MM.1S (cell line): Measurements from ENCODE around the gene PTPRD.

Experiments used
- DNase-seq: peaks from one replicate; pipeline ENCODE4 v3.0.0-alpha.2; 2015
- H2AFZ ChIP-seq: fragments of 300-600 bp; sonication (generic); 2 replicates; pipeline ENCODE4 v1.6.0; 2016; ENCODE audit warnings: antibody characterized with exemption, low read length
- H3F3A ChIP-seq: fragments of 300-600 bp; sonication (generic); 2 replicates; pipeline ENCODE4 v1.6.1; 2016; ENCODE audit warnings: mild to moderate bottlenecking, antibody characterized with exemption, low read length, moderate library complexity, mixed read lengths; ENCODE audit not compliant: insufficient read depth
- H3K27ac ChIP-seq: fragments of 300-600 bp; sonication (generic); 2 replicates; pipeline ENCODE4 v1.5.1; 2016; ENCODE audit warnings: mild to moderate bottlenecking, low read length
- H3K27me3 ChIP-seq: fragments of 300-600 bp; sonication (generic); replicated peaks from 2 replicates; pipeline ENCODE4 v1.6.0; 2016; ENCODE audit warnings: low read length; ENCODE audit not compliant: insufficient read depth
- H3K36me3 ChIP-seq: fragments of 300-600 bp; sonication (generic); replicated peaks from 2 replicates; pipeline ENCODE4 v1.6.1; 2016; ENCODE audit warnings: mild to moderate bottlenecking, low read length, mixed read lengths; ENCODE audit not compliant: insufficient read depth
- H3K4me1 ChIP-seq: fragments of 300-600 bp; sonication (generic); 2 replicates; pipeline ENCODE4 v1.6.1; 2016; ENCODE audit warnings: low read length, mixed read lengths
- H3K4me2 ChIP-seq: fragments of 300-600 bp; sonication (generic); 2 replicates; pipeline ENCODE4 v1.6.0; 2016; ENCODE audit warnings: low read depth, low read length
- H3K4me3 ChIP-seq: fragments of 300-600 bp; sonication (generic); 2 replicates; pipeline ENCODE4 v1.5.1; 2016; ENCODE audit warnings: low read length, mixed read lengths
- H3K79me2 ChIP-seq: fragments of 300-600 bp; sonication (generic); 2 replicates; pipeline ENCODE4 v1.6.1; 2016; ENCODE audit warnings: mixed run types, low read length, mixed read lengths
- H3K9ac ChIP-seq: fragments of 300-600 bp; sonication (generic); 2 replicates; pipeline ENCODE4 v1.6.1; 2016; ENCODE audit warnings: low read length, mixed read lengths
- H3K9me2 ChIP-seq: fragments of 300-600 bp; sonication (generic); replicated peaks from 2 replicates; pipeline ENCODE4 v1.6.1; 2016; ENCODE audit warnings: mild to moderate bottlenecking, low read length, mixed read lengths; ENCODE audit not compliant: insufficient read depth
- H3K9me3 ChIP-seq: fragments of 300-600 bp; sonication (generic); replicated peaks from 2 replicates; pipeline ENCODE4 v1.6.1; 2016; ENCODE audit warnings: mild to moderate bottlenecking, low read length, mixed read lengths; ENCODE audit not compliant: insufficient read depth
- H4K20me1 ChIP-seq: fragments of 300-600 bp; sonication (generic); 2 replicates; pipeline ENCODE4 v1.6.1; 2016; ENCODE audit warnings: mild to moderate bottlenecking, low read length, moderate library complexity, mixed read lengths; ENCODE audit not compliant: insufficient read depth
- EZH2 ChIP-seq: fragments of 300-600 bp; sonication (generic); optimal IDR thresholded peaks from 2 replicates; pipeline ENCODE3; 2017; ENCODE audit warnings: low read depth, mild to moderate bottlenecking, antibody characterized with exemption, low read length, mixed read lengths
- EZH2phosphoT487 ChIP-seq: fragments of 300-600 bp; sonication (generic); IDR thresholded peaks from 2 replicates; pipeline ENCODE4 v1.6.1; 2018; ENCODE audit warnings: antibody characterized with exemption, low read length
- TF ChIP-seq, protein P1 (sequence below): fragments of 300-600 bp; sonication (generic); IDR thresholded peaks from 2 replicates; pipeline ENCODE4 v1.5.1; 2016; ENCODE audit warnings: antibody characterized with exemption, low read length, mixed read lengths

PTPRD gene

DNA sequence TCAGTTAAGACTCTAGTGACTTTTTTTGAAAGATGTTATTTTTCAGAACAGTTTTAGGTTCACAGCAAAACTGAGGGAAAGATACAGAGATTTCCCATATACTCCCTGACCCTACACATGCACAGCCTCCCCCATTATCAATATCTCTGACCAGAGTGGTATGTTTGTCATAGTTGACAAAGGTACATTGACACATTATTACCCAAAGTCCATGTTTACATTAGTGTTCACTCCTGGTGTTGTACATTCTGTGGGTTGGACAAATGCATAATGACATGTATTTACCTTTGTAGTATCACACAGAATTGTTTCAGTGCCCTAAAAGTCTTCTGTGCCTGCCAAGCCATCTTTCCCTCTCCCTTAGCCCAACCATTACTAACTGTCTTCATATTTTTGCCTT lies 2342.6 kb downstream of the PTPRD start:
- no peak overlapping the region for H2AFZ ChIP-seq
- no peak overlapping the region for H3K4me2 ChIP-seq
- H3K36me3 ChIP-seq = no peaks in the 10 kb centered on the region
- no peaks in the 10 kb centered on the region for H3K9me2 ChIP-seq
- H3K79me2 ChIP-seq = no peaks in the 10 kb centered on the region
- TF ChIP-seq EZH2 (no peak), EZH2phosphoT487 (no peak)
- TF ChIP-seq, protein P1, sequence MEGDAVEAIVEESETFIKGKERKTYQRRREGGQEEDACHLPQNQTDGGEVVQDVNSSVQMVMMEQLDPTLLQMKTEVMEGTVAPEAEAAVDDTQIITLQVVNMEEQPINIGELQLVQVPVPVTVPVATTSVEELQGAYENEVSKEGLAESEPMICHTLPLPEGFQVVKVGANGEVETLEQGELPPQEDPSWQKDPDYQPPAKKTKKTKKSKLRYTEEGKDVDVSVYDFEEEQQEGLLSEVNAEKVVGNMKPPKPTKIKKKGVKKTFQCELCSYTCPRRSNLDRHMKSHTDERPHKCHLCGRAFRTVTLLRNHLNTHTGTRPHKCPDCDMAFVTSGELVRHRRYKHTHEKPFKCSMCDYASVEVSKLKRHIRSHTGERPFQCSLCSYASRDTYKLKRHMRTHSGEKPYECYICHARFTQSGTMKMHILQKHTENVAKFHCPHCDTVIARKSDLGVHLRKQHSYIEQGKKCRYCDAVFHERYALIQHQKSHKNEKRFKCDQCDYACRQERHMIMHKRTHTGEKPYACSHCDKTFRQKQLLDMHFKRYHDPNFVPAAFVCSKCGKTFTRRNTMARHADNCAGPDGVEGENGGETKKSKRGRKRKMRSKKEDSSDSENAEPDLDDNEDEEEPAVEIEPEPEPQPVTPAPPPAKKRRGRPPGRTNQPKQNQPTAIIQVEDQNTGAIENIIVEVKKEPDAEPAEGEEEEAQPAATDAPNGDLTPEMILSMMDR = no peak
- H3F3A ChIP-seq = no peaks in the 10 kb centered on the region
- DNase-seq = no peak
- H3K9ac ChIP-seq = no peak overlapping the region
- no peaks in the 10 kb centered on the region for H3K27me3 ChIP-seq
- H3K4me3 ChIP-seq = no peak overlapping the region
- H3K9me3 ChIP-seq = no peaks in the 10 kb centered on the region
- no peaks in the 10 kb centered on the region for H4K20me1 ChIP-seq
- H3K27ac ChIP-seq = no peak overlapping the region
- H3K4me1 ChIP-seq = no peaks in the 10 kb centered on the region

DNA sequence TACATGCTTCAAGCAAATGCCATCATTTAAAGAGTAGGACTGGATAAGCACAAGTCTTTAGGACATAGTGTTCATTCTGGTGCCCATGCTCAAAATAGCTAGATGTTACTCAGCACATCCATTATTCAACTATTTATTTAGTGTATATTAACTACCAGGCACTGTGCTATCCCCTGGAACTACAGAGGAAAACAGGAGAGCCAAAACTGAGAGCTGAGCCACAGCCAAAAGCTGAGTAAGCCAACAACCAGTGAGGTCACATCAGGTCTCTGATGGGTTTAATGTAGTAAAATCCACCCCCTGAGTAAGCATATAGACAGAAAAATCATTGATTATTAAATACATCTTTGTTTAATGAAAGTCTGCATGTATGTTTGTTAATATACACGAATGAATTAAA lies 2343.9 kb downstream of the PTPRD start:
- Histone ChIP-seq H3K27me3 (no peaks in the 10 kb centered on the region), H3K36me3 (no peaks in the 10 kb centered on the region), H3K4me3 (no peak overlapping the region), H3K27ac (no peak overlapping the region), H3K79me2 (no peaks in the 10 kb centered on the region), H4K20me1 (no peaks in the 10 kb centered on the region), H3K9ac (no peak overlapping the region), H3K9me3 (no peaks in the 10 kb centered on the region), H3K4me2 (no peak overlapping the region), H2AFZ (no peak overlapping the region), H3K4me1 (no peaks in the 10 kb centered on the region), H3F3A (no peaks in the 10 kb centered on the region), H3K9me2 (no peaks in the 10 kb centered on the region)
- no peak for DNase-seq
- TF ChIP-seq EZH2 (no peak), EZH2phosphoT487 (no peak)
- TF ChIP-seq, protein P1 = no peak

DNA sequence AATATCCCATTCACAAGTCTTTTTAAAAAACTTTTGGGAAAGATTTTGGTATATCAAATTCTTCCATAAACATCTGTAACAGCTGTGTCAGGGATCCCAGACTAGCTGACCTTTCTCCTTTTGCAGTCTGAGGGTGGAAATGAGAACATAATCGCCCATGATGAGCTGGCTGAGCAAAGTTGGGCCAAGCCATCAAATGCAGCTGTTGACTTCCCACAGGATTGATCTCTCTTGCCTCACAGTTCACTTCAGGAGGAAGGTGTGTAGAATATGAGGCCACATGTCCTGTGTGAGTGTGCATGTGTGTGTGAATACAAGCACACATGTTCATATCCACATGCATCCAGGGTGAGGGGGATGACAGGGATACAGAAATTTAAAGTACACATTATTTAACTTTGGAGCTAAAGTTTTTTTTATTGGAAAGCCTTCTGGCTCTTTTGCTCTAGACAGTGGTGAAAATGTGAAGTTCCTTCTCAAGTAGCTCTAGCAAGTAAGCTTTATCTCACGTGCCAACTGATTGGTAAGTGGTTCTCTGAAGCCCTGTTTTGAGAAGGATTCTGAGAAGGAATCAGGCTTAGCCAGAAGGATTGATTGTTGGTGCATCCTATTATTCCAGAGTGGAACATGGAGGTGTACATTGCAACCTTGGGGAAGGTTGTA lies 2344.5 kb downstream of the PTPRD start:
- no peak overlapping the region for H3K9ac ChIP-seq
- TF ChIP-seq, protein P1 = no peak
- TF ChIP-seq EZH2 (no peak), EZH2phosphoT487 (no peak)
- DNase-seq = no peak

More for the DNA sequence above, 2344.5 kb downstream of the PTPRD start:
- Histone ChIP-seq H3K9me2 (no peaks in the 10 kb centered on the region), H4K20me1 (no peaks in the 10 kb centered on the region), H3K4me1 (no peaks in the 10 kb centered on the region), H3F3A (no peaks in the 10 kb centered on the region), H3K4me3 (no peak overlapping the region), H3K27me3 (no peaks in the 10 kb centered on the region), H3K79me2 (no peaks in the 10 kb centered on the region), H3K9me3 (no peaks in the 10 kb centered on the region), H2AFZ (no peak overlapping the region), H3K4me2 (no peak overlapping the region), H3K27ac (no peak overlapping the region), H3K36me3 (no peaks in the 10 kb centered on the region)
